Kidney epithelial cell (primary cell): ENCODE results near the gene PHTF2. TPM values are rescaled to one million over a fixed set of nuclear protein-coding genes. Genes with fewer than 3 reads are reported as not detected.

ENCODE experiments used
- DNase-seq: peaks from one replicate; pipeline ENCODE4 v3.0.0-alpha.2; 2010; ENCODE audit warnings: low read depth
- H3K27me3 ChIP-seq: 2 replicates; pipeline ENCODE4 v1.6.0; 2011; ENCODE audit warnings: low read length; ENCODE audit not compliant: control insufficient read depth, insufficient read depth
- H3K36me3 ChIP-seq: 2 replicates; pipeline ENCODE4 v1.5.1; 2011; ENCODE audit warnings: low read length; ENCODE audit not compliant: control insufficient read depth, insufficient read depth
- H3K4me3 ChIP-seq: 2 replicates; pipeline ENCODE4 v1.5.1; 2011; ENCODE audit warnings: low read depth, mild to moderate bottlenecking, control low read depth, low read length
- total RNA-seq: library from RNA; depleted of rRNA; stranded (reverse); fragments of >200 nt; gene quantifications from 2 replicates; pipeline ENCODE4 v1.2.3, GENCODE V29; 2015
- TF ChIP-seq, protein P1 (sequence below): IDR thresholded peaks from 2 replicates; pipeline ENCODE4 v1.5.1; 2011; ENCODE audit warnings: mild to moderate bottlenecking, moderate library complexity, low read length, control low read depth, inconsistent platforms; ENCODE audit not compliant: insufficient read depth, poor library complexity, severe bottlenecking

PHTF2 gene
- total RNA-seq, 1 donor from 2014 or later = 7.3 TPM

- Histone ChIP-seq H3K36me3 (no peaks in the 10 kb centered on the region), H3K4me3 (no peak overlapping the region), H3K27me3 (no peaks in the 10 kb centered on the region)
- DNase-seq = no peak
- TF ChIP-seq, protein P1, sequence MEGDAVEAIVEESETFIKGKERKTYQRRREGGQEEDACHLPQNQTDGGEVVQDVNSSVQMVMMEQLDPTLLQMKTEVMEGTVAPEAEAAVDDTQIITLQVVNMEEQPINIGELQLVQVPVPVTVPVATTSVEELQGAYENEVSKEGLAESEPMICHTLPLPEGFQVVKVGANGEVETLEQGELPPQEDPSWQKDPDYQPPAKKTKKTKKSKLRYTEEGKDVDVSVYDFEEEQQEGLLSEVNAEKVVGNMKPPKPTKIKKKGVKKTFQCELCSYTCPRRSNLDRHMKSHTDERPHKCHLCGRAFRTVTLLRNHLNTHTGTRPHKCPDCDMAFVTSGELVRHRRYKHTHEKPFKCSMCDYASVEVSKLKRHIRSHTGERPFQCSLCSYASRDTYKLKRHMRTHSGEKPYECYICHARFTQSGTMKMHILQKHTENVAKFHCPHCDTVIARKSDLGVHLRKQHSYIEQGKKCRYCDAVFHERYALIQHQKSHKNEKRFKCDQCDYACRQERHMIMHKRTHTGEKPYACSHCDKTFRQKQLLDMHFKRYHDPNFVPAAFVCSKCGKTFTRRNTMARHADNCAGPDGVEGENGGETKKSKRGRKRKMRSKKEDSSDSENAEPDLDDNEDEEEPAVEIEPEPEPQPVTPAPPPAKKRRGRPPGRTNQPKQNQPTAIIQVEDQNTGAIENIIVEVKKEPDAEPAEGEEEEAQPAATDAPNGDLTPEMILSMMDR = no peak
Measured at GRCh38 chr7:77885155-77885554, 86.6 kb downstream of the PHTF2 start.

DNA sequence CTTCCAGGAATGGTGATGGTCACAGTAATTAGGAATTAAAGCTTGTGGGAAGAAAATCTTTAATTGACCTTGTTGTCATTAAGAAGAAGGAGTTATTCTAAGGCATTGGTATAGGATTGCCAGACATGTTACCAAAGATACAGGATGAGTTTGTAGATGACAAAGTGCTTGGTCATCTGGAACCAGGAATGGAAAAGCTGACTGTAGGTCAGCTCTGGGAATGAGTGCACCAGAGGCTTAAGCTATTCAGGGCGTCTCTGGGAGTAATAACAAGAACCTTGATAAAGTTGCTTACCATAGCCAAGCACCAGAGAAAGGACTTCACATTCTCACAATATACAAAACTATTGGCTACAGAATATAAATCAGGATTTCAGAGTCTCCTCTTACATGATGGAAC lies 89.0 kb downstream of the PHTF2 start:
- TF ChIP-seq, protein P1 = no peak
- Histone ChIP-seq H3K27me3 (no peaks in the 10 kb centered on the region), H3K36me3 (no peaks in the 10 kb centered on the region), H3K4me3 (no peak overlapping the region)
- DNase-seq = peak; percentile 25

GRCh38 chr7:77888998-77889397 lies 90.4 kb downstream of the PHTF2 start:
- no peak for DNase-seq
- no peak overlapping the region for H3K4me3 ChIP-seq
- TF ChIP-seq, protein P1 = no peak

GRCh38 chr7:77893813-77894212 lies 95.2 kb downstream of the PHTF2 start:
- DNase-seq = no peak
- Histone ChIP-seq H3K4me3 (no peak overlapping the region), H3K27me3 (no peaks in the 10 kb centered on the region), H3K36me3 (no peaks in the 10 kb centered on the region)
- TF ChIP-seq, protein P1 = no peak

More at GRCh38 chr7:77888998-77889397, 90.4 kb downstream of the PHTF2 start:
- no peaks in the 10 kb centered on the region for H3K27me3 ChIP-seq
- no peaks in the 10 kb centered on the region for H3K36me3 ChIP-seq

DNA sequence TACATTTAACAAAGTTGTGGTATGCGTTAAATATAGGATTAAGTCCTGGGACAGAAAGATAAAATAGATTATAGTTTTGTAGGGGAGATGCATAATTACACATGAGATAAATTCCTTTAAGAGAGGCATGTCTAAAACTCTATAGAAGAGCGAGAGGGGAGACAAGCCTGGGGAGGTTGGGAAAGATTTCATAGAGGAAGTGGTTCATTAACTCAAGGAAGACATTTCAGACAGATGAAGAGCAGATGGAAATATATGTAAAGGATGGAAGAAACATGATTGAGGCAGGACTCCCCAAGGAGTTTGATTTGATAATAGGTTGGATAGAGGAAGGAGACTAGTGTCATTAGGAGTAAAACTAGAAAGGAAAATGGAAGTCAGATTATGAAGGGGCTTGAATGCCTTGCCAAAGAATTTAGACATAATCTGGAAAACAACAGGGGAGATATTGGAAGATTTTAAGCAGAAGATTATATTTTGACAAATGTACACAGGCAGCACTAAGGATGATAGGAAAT lies 96.1 kb downstream of the PHTF2 start:
- Histone ChIP-seq H3K4me3 (no peak overlapping the region), H3K36me3 (no peaks in the 10 kb centered on the region), H3K27me3 (no peaks in the 10 kb centered on the region)
- TF ChIP-seq, protein P1 = no peak
- no peak for DNase-seq

- Histone ChIP-seq H3K4me3 (no peak overlapping the region), H3K36me3 (no peaks in the 10 kb centered on the region), H3K27me3 (no peaks in the 10 kb centered on the region)
- TF ChIP-seq, protein P1 = no peak
- no peak for DNase-seq
Measured at GRCh38 chr7:77895905-77896304, 97.3 kb downstream of the PHTF2 start.
